GM23338 (cell line): ENCODE measurements around the gene COMP. TPM values are rescaled to one million over a fixed set of nuclear protein-coding genes. Genes with fewer than 3 reads are reported as not detected.

Experiments
- ATAC-seq: fragments of 200-7000 bp; cut with Tn5 transposase; 3 replicates; pipeline ENCODE4 v1.9.1; 2020
- DNase-seq: peaks from one replicate; pipeline ENCODE4 v3.0.0-alpha.2; 2015; ENCODE audit warnings: low spot score
- H2AFZ ChIP-seq: fragments of 200-600 bp; sonication (generic); 2 replicates; pipeline ENCODE4 v1.8.0; 2016; ENCODE audit warnings: antibody characterized with exemption, mild to moderate bottlenecking, moderate library complexity
- H3F3A ChIP-seq: fragments of 200-600 bp; sonication (generic); replicated peaks from 2 replicates; pipeline ENCODE4 v1.8.0; 2017; ENCODE audit warnings: antibody characterized with exemption, mixed run types, low read depth
- H3K27ac ChIP-seq: fragments of 200-600 bp; sonication (generic); 2 replicates; pipeline ENCODE4 v1.6.1; 2016; ENCODE audit warnings: low read depth
- H3K27me3 ChIP-seq: fragments of 200-600 bp; sonication (generic); 2 replicates; pipeline ENCODE4 v1.8.0; 2016; ENCODE audit warnings: mild to moderate bottlenecking, mixed run types, moderate library complexity; ENCODE audit not compliant: insufficient read depth
- H3K36me3 ChIP-seq: fragments of 200-600 bp; sonication (generic); 2 replicates; pipeline ENCODE4 v1.8.0; 2016; ENCODE audit warnings: mild to moderate bottlenecking; ENCODE audit not compliant: insufficient read depth
- H3K4me1 ChIP-seq: fragments of 200-600 bp; sonication (generic); 2 replicates; pipeline ENCODE4 v1.8.0; 2016; ENCODE audit warnings: mild to moderate bottlenecking, moderate library complexity; ENCODE audit not compliant: insufficient read depth
- H3K4me2 ChIP-seq: fragments of 200-600 bp; sonication (generic); 2 replicates; pipeline ENCODE4 v1.7.1; 2017; ENCODE audit warnings: mixed run types
- H3K4me3 ChIP-seq: fragments of 200-600 bp; sonication (generic); 2 replicates; pipeline ENCODE4 v1.6.1; 2016; ENCODE audit warnings: mixed run types
- H3K79me2 ChIP-seq: fragments of 200-600 bp; sonication (generic); replicated peaks from 2 replicates; pipeline ENCODE4 v1.8.0; 2017; ENCODE audit warnings: mild to moderate bottlenecking; ENCODE audit not compliant: insufficient read depth
- H3K9me2 ChIP-seq: fragments of 200-600 bp; sonication (generic); 2 replicates; pipeline ENCODE4 v1.8.0; 2017; ENCODE audit not compliant: insufficient read depth
- H4K20me1 ChIP-seq: fragments of 200-600 bp; sonication (generic); replicated peaks from 2 replicates; pipeline ENCODE4 v1.8.0; 2017; ENCODE audit warnings: mild to moderate bottlenecking; ENCODE audit not compliant: insufficient read depth
- H3K27ac Mint-ChIP-seq: 2 replicates; pipeline ENCODE4 v1.8.0; 2020; ENCODE audit warnings: inconsistent platforms, mild to moderate bottlenecking, moderate library complexity, mixed read lengths
- H3K27me3 Mint-ChIP-seq: 3 replicates; pipeline ENCODE4 v1.8.0; 2022; ENCODE audit warnings: low read depth, mild to moderate bottlenecking, moderate library complexity, mixed read lengths, inconsistent platforms; ENCODE audit not compliant: insufficient read depth, poor library complexity
- H3K36me3 Mint-ChIP-seq: 3 replicates; pipeline ENCODE4 v1.8.0; 2021; ENCODE audit warnings: low read depth, mild to moderate bottlenecking, inconsistent platforms, moderate library complexity, mixed read lengths
- H3K4me1 Mint-ChIP-seq: 3 replicates; pipeline ENCODE4 v1.8.0; 2020; ENCODE audit warnings: mild to moderate bottlenecking, inconsistent platforms, mixed read lengths
- H3K4me3 Mint-ChIP-seq: 3 replicates; pipeline ENCODE4 v1.8.0; 2021; ENCODE audit warnings: moderate library complexity, mild to moderate bottlenecking, inconsistent platforms, mixed read lengths
- H3K9me3 Mint-ChIP-seq: 3 replicates; pipeline ENCODE4 v1.8.0; 2020; ENCODE audit warnings: moderate library complexity, mild to moderate bottlenecking, inconsistent platforms, mixed read lengths
- CREB1 ChIP-seq: fragments of 250-450 bp; sonication (Bioruptor Pico); IDR thresholded peaks from 2 replicates; pipeline ENCODE4 v1.5.0; 2020; ENCODE audit warnings: low read depth, mild to moderate bottlenecking, moderate library complexity
- CTCF ChIP-seq, 2 experiments: fragments of 200-600 bp in 1 of 2; sonication (generic) in 1 of 2; conservative IDR thresholded peaks; 2 replicates each; pipeline versions ENCODE4 v1.5.1 to v1.6.1; 2016 to 2017; ENCODE audit warnings: antibody characterized with exemption in 2 of 2, low read depth in 2 of 2, mild to moderate bottlenecking in 2 of 2, moderate library complexity in 1 of 2
- EZH2 ChIP-seq: fragments of 200-600 bp; sonication (generic); IDR thresholded peaks from one replicate; pipeline ENCODE4 v1.8.0; 2017; ENCODE audit warnings: antibody characterized with exemption, mild to moderate bottlenecking, low read depth; ENCODE audit not compliant: unreplicated experiment
- EZH2phosphoT487 ChIP-seq: fragments of 200-600 bp; sonication (generic); IDR thresholded peaks from one replicate; pipeline ENCODE4 v1.8.1; 2018; ENCODE audit warnings: antibody characterized with exemption; ENCODE audit not compliant: unreplicated experiment
- JUNB ChIP-seq: IDR thresholded peaks from one replicate; pipeline ENCODE4 v1.6.1; 2016; ENCODE audit warnings: antibody characterized with exemption; ENCODE audit not compliant: unreplicated experiment
- NANOG ChIP-seq: IDR thresholded peaks from 2 replicates; pipeline ENCODE4 v1.6.1; 2016; ENCODE audit warnings: antibody characterized with exemption, borderline replicate concordance
- POLR2AphosphoS5 ChIP-seq: IDR thresholded peaks from 2 replicates; pipeline ENCODE4 v1.6.1; 2016; ENCODE audit warnings: antibody characterized with exemption, low read depth
- REST ChIP-seq: IDR thresholded peaks from one replicate; pipeline ENCODE4 v1.6.1; 2018; ENCODE audit warnings: antibody characterized with exemption; ENCODE audit not compliant: unreplicated experiment
- STAT1 ChIP-seq: IDR thresholded peaks from one replicate; pipeline ENCODE4 v1.6.1; 2016; ENCODE audit warnings: antibody characterized with exemption; ENCODE audit not compliant: unreplicated experiment
- ZNF114 ChIP-seq: fragments of 250-450 bp; sonication (Bioruptor Pico); IDR thresholded peaks from 2 replicates; pipeline ENCODE4 v1.5.0; 2020; ENCODE audit warnings: mild to moderate bottlenecking, moderate library complexity
- ZNF331 ChIP-seq: fragments of 250-450 bp; sonication (Bioruptor Pico); IDR thresholded peaks from 2 replicates; pipeline ENCODE4 v1.5.0; 2020; ENCODE audit warnings: low read depth, mild to moderate bottlenecking, moderate library complexity
- ZNF462 ChIP-seq: fragments of 250-450 bp; sonication (Bioruptor Pico); IDR thresholded peaks from 2 replicates; pipeline ENCODE4 v1.5.0; 2020; ENCODE audit warnings: mild to moderate bottlenecking, moderate library complexity
- polyA plus RNA-seq: library from polyadenylated mRNA; unstranded; fragments of >200 nt; fragmentation: Nextera tagmentation; extraction: Ambion mirVana; gene quantifications from 2 replicates; pipeline ENCODE4 v1.2.1, GENCODE V29; 2016
- total RNA-seq: library from RNA; depleted of rRNA; stranded (reverse); fragments of >200 nt; shearing (Covaris generic); gene quantifications from 2 replicates; pipeline ENCODE4 v1.2.3, GENCODE V29; 2014
- TF ChIP-seq, protein P1 (sequence below): IDR thresholded peaks from 2 replicates; pipeline ENCODE4 v1.6.1; 2016; ENCODE audit warnings: antibody characterized with exemption

The COMP gene
- total and polyA plus RNA-seq, 2 experiments from 2014 or later = 0.58 to 0.63 TPM

DNA sequence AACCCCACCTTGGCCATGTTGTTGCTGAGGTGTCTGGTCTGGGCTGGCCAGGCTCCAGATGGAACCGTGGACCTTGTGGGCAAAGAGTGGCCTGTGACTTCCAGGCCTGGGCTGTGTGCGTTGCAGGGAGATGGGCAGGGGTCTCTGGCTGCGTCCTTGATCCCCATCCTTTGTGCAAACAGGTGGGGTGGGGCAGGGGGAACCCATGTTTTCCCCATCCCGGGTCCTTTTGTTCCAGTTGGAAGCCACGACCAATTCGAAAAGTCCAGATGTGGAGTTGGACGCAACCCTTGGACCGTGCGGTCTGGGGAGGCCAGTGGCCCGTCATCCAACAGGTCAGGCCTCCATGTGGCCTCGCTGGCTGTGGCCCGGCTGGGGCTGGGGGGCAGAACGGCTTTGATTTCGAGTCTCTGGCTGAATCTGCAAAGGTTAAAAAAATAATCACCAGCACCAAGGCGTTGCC is 13.1 kb upstream of the COMP start:
- Histone ChIP-seq H3K4me3 (no peak overlapping the region), H3K27me3 (peaks cover 38% of the 10 kb centered on the region), H3K79me2 (no peaks in the 10 kb centered on the region), H3K9me2 (no peaks in the 10 kb centered on the region), H3K27ac (no peak overlapping the region), H3F3A (no peaks in the 10 kb centered on the region), H4K20me1 (no peaks in the 10 kb centered on the region), H3K36me3 (no peaks in the 10 kb centered on the region), H3K4me1 (no peaks in the 10 kb centered on the region), H2AFZ (no peak overlapping the region), H3K4me2 (no peak overlapping the region)
- TF ChIP-seq CREB1 (CRISPR knock-in tag) (no peak), JUNB (no peak), ZNF462 (CRISPR knock-in tag) (no peak), POLR2AphosphoS5 (no peak), EZH2phosphoT487 (no peak), ZNF114 (CRISPR knock-in tag) (no peak), REST (no peak), EZH2 (no peak), CTCF (conservative IDR thresholded peaks at IDR 0.05; ENCODE audit: low read depth in 2 of 2) (no peak), NANOG (no peak), ZNF331 (CRISPR knock-in tag) (no peak), STAT1 (no peak)
- TF ChIP-seq, protein P1, sequence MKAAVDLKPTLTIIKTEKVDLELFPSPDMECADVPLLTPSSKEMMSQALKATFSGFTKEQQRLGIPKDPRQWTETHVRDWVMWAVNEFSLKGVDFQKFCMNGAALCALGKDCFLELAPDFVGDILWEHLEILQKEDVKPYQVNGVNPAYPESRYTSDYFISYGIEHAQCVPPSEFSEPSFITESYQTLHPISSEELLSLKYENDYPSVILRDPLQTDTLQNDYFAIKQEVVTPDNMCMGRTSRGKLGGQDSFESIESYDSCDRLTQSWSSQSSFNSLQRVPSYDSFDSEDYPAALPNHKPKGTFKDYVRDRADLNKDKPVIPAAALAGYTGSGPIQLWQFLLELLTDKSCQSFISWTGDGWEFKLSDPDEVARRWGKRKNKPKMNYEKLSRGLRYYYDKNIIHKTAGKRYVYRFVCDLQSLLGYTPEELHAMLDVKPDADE = no peak
- Mint-ChIP-seq H3K36me3 (no peaks in the 10 kb centered on the region), H3K9me3 (peaks cover 3% of the 10 kb centered on the region; the same call in 2 of the 3 replicates), H3K4me1 (no peaks in the 10 kb centered on the region), H3K4me3 (no peak overlapping the region), H3K27me3 (peaks cover 30% of the 10 kb centered on the region), H3K27ac (no peak overlapping the region)
- ATAC-seq = no peak
- DNase-seq = no peak
